ENCODE measurements around the gene KLF4. TPM values are rescaled to one million over a fixed set of nuclear protein-coding genes. Genes with fewer than 3 reads are reported as not detected.

Gene KLF4
- total and polyA plus RNA-seq, 5 experiments from 2014 or later: 0.82 to 0.96 TPM; not detected in 3

DNA sequence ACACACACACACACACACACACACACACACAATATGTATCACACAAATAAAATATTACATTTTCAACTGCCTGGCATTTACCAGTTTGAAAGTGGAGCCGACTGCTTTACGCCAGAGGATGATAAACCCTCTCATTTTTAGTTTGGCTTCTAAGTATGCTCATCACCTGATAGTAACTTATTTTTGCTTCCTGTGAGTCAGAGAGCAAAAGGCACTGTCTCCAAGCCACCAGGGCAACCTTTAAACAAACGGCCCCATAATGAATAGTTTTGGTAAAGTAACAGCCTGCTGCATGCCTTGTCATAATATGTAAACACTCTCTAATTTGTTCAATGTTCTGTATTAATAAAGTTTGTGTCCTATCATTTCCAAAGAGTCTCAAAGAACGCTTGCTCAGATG lies 26.9 kb downstream of the KLF4 start:
- H3K36me3 Mint-ChIP-seq: peaks cover 0 to 5% (median 0%) of the 10 kb centered on the region in 3 donors
- H3K9me3 Mint-ChIP-seq: peaks cover 0 to 2% (median 0%) of the 10 kb centered on the region in 9 donors
- H3K27me3 Mint-ChIP-seq: peaks cover 20 to 54% (median 31%) of the 10 kb centered on the region in 5 donors
- no peak for ATAC-seq
- H3K4me1 Mint-ChIP-seq: peaks cover 0 to 9% (median 2%) of the 10 kb centered on the region in 4 donors
- no peak for DNase-seq
- POLR2A ChIA-PET: no interaction called here
- no peak overlapping the region for H3K4me3 Mint-ChIP-seq
- no peak overlapping the region for H3K27ac Mint-ChIP-seq

DNA sequence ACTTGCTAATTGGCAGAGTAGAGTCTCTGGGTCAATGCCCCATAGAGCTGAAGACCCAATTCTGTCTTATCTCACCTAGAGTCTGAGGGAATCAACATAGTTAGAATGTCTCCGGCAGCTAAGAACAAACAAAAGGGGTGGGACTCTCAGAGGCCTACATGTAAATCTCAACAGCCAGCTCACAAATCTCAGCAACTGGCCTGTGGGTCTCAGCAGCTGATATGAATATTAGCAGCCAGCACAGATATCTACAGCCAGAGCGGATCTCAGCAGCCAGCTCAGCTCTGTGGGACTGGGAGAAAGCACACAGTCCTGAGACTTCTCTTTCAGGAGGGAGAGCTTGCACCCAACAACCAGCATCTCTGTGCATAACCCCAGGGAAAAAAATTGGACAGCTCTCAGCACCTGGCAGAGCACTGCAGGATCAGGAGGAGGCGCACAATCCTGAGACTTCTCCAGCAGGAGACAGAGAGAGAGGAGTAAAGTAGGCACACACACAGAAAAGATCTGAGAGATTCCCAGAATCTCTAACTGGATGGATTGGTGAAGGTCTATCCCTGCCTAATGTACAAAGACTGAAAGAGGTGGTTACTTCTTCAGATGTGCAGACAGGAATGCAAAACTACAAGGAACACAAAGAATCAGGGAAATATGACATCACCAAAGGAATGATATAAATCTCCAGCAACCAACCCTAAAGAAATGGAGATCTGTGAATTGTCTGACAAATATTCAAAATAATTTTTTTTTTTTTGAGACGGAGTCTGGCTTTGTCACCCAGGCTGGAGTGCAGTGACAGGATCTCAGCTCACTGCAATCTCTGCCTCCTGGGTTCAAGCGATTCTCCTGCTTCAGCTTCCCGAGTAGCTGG lies 29.2 kb downstream of the KLF4 start:
- Mint-ChIP-seq H3K4me3 (no peak overlapping the region), H3K27me3 (peaks cover 16 to 37% (median 21%) of the 10 kb centered on the region in 5 donors), H3K4me1 (peaks cover 0 to 8% (median 1%) of the 10 kb centered on the region in 4 donors), H3K27ac (no peak overlapping the region), H3K9me3 (peaks cover 0 to 2% (median 0%) of the 10 kb centered on the region in 9 donors), H3K36me3 (no peaks in the 10 kb centered on the region)
- POLR2A ChIA-PET: no interaction called here
- ATAC-seq (no peak), DNase-seq (no peak)

DNA sequence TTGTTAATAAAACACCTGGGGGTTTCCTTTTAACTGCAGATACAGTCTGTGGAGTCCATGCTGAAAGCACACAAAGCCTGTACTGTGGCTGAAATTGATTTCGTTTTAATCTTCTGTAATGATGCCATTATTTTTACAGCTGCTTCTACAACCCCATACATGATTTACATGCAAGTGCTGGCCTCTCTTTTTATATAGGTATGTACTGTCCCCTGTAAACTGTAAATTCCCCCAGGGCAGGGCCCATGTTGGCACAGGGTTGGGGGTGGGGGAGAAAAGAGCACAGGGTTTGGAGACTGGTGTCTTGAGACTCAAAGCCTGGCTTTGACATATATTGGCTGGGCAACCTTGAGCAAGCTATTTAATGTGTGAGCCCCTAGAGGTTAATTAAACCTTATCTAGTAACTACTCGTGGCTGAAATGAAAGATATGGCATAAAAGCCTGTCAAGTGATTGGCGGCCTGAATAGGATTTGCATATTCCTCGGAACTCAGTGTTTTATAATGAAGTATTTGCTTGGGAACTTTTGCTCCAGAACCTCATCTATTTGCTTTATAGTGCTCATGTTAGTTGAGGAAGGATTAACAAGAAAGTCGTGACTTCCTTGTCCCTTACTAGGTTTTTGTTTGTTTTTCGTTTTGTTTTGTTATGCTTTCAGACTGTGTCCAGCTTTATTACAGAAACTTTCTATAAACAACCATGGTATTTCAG lies 34.0 kb downstream of the KLF4 start:
- DNase-seq (no peak), ATAC-seq (no peak)
- H3K4me1 Mint-ChIP-seq: no peaks in the 10 kb centered on the region
- H3K36me3 Mint-ChIP-seq: no peaks in the 10 kb centered on the region
- peaks cover 0 to 2% (median 0%) of the 10 kb centered on the region in 9 donors for H3K9me3 Mint-ChIP-seq
- no peak overlapping the region for H3K4me3 Mint-ChIP-seq
- no peak overlapping the region for H3K27ac Mint-ChIP-seq
- peaks cover 10 to 19% (median 16%) of the 10 kb centered on the region in 5 donors for H3K27me3 Mint-ChIP-seq
- POLR2A ChIA-PET: no interaction called here

DNA sequence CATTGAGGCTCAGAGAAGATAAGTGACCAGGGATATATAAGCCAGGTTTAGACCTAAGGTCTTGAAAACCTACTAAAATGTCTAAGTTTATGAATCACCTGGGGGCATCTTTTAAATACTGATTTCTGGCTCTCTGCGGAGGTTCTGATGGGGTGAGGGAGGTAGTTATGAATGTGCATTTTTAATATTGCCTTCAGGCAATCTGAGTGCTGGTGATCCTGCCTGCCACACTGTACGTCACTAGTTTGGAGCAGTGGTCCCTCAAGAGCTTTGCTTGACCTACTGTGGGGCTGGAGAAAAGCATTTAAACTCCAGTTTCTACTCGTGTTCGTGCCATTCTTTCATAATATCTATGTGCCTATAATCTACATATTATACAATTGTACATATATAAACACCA lies 36.1 kb downstream of the KLF4 start:
- no peak overlapping the region for H3K27ac Mint-ChIP-seq
- H3K4me3 Mint-ChIP-seq: no peak overlapping the region
- H3K36me3 Mint-ChIP-seq: no peaks in the 10 kb centered on the region
- DNase-seq (no peak), ATAC-seq (no peak)
- no peaks in the 10 kb centered on the region for H3K4me1 Mint-ChIP-seq
- POLR2A ChIA-PET: no interaction called here
- peaks cover 11 to 15% (median 12%) of the 10 kb centered on the region in 5 donors for H3K27me3 Mint-ChIP-seq
- no peaks in the 10 kb centered on the region for H3K9me3 Mint-ChIP-seq

DNA sequence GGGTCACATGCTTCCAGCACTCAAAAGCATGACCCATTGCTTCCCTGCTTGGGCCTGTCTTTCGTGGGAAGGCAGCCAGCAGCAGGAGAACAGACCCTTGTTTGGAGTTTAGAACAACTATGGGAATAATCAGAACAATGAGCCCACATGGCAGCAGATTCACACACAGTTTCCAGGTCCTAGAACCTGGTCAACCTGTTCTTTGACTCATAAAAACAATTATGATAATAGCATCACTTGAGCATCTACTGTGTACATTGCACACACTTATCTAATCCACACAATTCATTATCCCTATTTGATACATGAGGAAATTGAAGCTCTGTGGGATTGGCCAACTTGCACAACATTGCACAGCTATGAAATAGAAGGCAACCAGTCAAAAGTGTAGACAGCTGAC lies 41.7 kb downstream of the KLF4 start:
- ATAC-seq: no peak
- Mint-ChIP-seq H3K36me3 (no peaks in the 10 kb centered on the region), H3K9me3 (no peaks in the 10 kb centered on the region), H3K4me3 (no peak overlapping the region), H3K27ac (no peak overlapping the region), H3K4me1 (no peaks in the 10 kb centered on the region), H3K27me3 (peaks cover 0 to 9% (median 6%) of the 10 kb centered on the region in 5 donors)
- POLR2A ChIA-PET: no interaction called here
- no peak for DNase-seq

DNA sequence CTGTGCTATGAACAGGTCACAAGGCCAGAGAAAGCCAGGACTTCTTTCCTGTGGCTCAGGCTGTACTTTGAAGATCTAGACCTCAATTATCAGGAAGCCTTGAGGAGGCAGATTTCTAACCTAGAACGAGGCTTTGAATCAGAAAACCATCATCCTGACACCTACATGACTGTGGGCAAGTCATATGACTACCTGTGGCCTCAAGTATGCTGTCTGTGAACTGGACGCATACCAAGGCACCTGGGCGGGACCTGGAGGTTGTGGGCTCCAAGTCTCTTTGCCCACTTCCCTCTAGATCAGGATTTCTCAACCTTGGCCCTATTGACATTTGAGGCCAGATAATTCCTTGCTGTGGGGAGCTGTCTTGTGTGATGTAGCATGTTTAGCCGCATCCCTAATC lies 42.5 kb downstream of the KLF4 start:
- Mint-ChIP-seq H3K4me1 (no peaks in the 10 kb centered on the region), H3K9me3 (no peaks in the 10 kb centered on the region)

DNA sequence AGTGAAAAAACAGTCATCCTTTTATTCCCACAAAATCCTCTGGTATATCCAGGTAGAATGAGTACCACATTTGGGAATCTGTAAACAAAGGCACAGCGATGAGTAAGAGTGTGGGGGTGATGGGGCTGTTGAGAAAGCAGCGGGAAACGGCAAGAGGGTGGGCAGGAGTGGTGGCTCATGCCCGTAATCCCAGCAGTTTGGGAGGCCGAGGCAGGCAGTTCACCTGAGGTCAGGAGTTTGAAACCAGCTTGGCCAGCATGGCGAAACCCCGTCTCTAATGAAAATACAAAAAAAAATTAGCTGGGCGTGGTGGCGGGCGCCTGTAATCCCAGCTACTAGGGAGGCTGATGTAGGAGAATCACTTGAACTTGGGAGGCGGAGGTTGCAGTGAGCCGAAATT lies 43.1 kb downstream of the KLF4 start:
- H3K27ac Mint-ChIP-seq: no peak overlapping the region
- DNase-seq (no peak), ATAC-seq (no peak)
- POLR2A ChIA-PET: no interaction called here
- H3K9me3 Mint-ChIP-seq: no peaks in the 10 kb centered on the region
- no peak overlapping the region for H3K4me3 Mint-ChIP-seq
- H3K4me1 Mint-ChIP-seq: no peaks in the 10 kb centered on the region
- no peaks in the 10 kb centered on the region for H3K36me3 Mint-ChIP-seq
- peaks cover 0 to 4% (median 2%) of the 10 kb centered on the region in 5 donors for H3K27me3 Mint-ChIP-seq

More for the DNA sequence above, 42.5 kb downstream of the KLF4 start:
- peaks cover 0 to 9% (median 4%) of the 10 kb centered on the region in 5 donors for H3K27me3 Mint-ChIP-seq
- H3K36me3 Mint-ChIP-seq: no peaks in the 10 kb centered on the region
- POLR2A ChIA-PET: no interaction called here
- no peak overlapping the region for H3K27ac Mint-ChIP-seq
- no peak overlapping the region for H3K4me3 Mint-ChIP-seq
- no peak for DNase-seq
- ATAC-seq: no peak

DNA sequence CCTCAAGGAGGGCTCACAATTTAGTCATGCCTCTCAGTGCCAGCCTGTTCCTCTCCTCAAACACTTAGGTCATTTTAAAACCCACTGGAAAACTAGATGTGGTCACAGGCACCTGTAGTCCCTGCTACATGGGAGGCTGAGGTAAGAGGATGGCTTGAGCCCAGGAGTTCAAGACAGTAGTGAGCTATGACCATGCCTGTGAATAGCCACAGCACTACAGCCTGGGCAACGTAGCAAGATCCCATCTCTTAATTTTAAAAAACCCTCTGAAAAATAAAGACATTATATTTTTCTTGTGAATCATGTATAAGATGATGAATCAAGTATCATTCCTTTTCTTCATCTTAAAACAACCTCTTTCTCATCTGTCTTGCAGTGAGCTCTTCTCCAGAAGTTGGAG lies 45.8 kb downstream of the KLF4 start:
- POLR2A ChIA-PET: no interaction called here
- peaks cover 0 to 6% (median 2%) of the 10 kb centered on the region in 5 donors for H3K27me3 Mint-ChIP-seq
- H3K9me3 Mint-ChIP-seq: no peaks in the 10 kb centered on the region
- H3K4me3 Mint-ChIP-seq: no peak overlapping the region
- no peak overlapping the region for H3K27ac Mint-ChIP-seq
- no peaks in the 10 kb centered on the region for H3K4me1 Mint-ChIP-seq
- DNase-seq: no peak
- H3K36me3 Mint-ChIP-seq: no peaks in the 10 kb centered on the region
- no peak for ATAC-seq

DNA sequence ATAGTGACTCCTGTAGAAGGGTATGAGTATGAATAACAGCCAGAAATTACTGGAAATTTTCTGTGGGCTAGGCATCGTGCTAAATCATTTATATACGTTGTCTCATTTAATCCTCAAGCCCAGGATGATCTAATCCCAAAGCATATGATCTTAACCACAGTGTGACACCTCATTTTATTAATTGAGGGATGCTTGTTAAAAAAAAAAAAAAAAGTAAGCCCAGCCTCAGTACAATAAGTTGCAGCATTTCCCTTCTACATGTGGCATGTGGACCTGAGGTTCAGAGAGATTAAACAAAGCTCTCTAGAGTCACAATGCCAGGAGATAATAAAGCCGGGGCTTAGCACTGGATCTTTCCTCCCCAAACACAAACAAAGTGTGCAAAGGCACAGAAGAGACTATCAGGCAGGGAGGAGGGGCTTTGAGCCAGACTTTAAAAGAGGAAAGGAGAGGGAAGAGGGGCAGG lies 49.5 kb downstream of the KLF4 start:
- no peak for ATAC-seq

DNA sequence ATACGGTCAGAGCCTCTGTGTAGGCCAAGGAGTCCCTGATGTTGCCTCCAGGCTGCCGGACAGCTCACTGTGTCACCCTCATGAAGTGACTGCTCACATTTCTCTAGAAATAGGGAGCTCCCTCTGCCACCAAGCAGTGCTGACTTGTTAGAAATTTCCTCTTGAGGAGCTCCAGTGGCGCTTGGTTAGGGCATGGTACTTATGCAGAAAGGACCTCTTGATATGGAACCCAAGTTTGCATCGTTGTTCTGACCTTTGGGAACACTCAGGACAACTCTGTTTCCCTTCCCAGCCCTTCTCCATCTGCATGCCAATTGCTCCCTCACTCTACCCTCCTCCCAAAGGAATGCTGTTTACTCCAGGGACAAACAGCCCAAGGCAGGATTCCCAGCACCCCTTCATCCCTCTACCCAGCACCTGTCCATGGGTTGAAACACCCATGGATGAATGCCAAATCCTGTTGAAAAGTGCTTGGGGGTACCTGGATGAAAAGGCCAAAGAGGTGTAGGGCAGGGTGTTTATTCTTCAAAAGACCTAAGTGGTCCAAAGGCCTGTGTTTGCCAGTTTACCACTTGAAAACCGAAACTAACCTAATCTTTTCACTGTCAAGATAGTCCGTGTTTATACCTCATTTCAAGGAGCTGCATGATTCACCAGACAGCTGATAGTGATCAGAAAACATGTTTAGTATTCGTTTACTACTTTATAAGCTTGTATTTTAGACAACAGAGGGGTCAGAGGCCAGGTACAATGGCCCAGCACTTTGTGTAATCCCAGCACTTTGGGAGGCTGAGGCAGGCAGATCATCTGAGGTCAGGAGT lies 51.1 kb downstream of the KLF4 start:
- Mint-ChIP-seq H3K4me3 (no peak overlapping the region), H3K27me3 (peaks cover 4 to 10% (median 8%) of the 10 kb centered on the region in 5 donors), H3K9me3 (no peaks in the 10 kb centered on the region), H3K27ac (no peak overlapping the region), H3K4me1 (no peaks in the 10 kb centered on the region), H3K36me3 (no peaks in the 10 kb centered on the region)
- ATAC-seq: no peak
- POLR2A ChIA-PET: no interaction called here
- no peak for DNase-seq

More for the DNA sequence above, 49.5 kb downstream of the KLF4 start:
- H3K4me1 Mint-ChIP-seq: no peaks in the 10 kb centered on the region
- POLR2A ChIA-PET: no interaction called here
- no peaks in the 10 kb centered on the region for H3K9me3 Mint-ChIP-seq
- H3K4me3 Mint-ChIP-seq: no peak overlapping the region
- no peak for DNase-seq
- H3K36me3 Mint-ChIP-seq: no peaks in the 10 kb centered on the region
- peaks cover 3 to 10% (median 5%) of the 10 kb centered on the region in 5 donors for H3K27me3 Mint-ChIP-seq
- no peak overlapping the region for H3K27ac Mint-ChIP-seq

DNA sequence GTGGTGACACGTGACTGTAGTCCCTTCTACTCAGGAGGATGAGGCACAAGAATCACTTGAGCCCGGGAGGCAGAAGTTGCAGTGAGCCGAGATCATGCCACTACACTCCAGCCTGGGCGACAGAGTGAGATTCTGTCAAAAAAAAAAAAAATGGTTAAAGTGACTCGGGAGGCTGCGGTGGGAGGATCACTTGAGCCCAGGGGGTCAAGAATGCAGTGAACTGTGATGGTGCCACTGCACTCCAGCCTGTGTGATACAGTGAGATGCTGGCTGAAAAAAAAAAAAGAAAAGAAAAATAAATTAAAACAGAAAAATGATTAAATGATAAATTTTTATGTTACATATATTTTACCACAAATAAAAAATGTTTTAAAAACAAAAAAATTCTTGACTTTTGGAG lies 51.9 kb downstream of the KLF4 start:
- Mint-ChIP-seq H3K4me3 (no peak overlapping the region), H3K9me3 (no peaks in the 10 kb centered on the region), H3K27me3 (peaks cover 4 to 12% (median 10%) of the 10 kb centered on the region in 5 donors), H3K4me1 (no peaks in the 10 kb centered on the region), H3K36me3 (no peaks in the 10 kb centered on the region), H3K27ac (no peak overlapping the region)
- DNase-seq (no peak), ATAC-seq (no peak)
- POLR2A ChIA-PET: no interaction called here

DNA sequence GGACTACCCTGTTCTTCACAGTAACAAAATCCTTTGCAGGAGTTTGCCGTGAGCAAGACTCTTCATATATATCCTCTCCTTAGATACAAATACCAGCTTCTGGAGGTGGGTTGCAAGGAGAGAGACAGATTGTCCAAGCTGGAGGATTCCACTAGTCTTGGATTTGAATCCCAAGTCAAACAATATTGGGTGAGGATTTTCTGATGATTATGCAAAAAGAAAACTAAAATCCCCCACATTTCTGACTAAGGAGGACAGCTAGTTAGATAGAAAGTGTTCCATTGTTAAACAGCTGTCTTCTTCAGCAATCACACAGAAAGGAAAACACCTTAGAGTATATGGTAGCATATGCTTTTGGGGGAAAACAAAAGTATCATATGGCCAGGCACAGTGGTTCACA lies 54.2 kb downstream of the KLF4 start:
- H3K4me3 Mint-ChIP-seq: no peak overlapping the region
- ATAC-seq (no peak), DNase-seq (no peak)
- peaks cover 7 to 23% (median 14%) of the 10 kb centered on the region in 5 donors for H3K27me3 Mint-ChIP-seq
- H3K27ac Mint-ChIP-seq: no peak overlapping the region
- H3K36me3 Mint-ChIP-seq: no peaks in the 10 kb centered on the region
- POLR2A ChIA-PET: no interaction called here
- H3K4me1 Mint-ChIP-seq: no peaks in the 10 kb centered on the region
- H3K9me3 Mint-ChIP-seq: no peaks in the 10 kb centered on the region

All from naive thymus-derived CD8-positive, alpha-beta T cell (primary cell).